ENCODE results near the gene PHLDB3.
"Not testable (repeated sequence)": the region's sequence is repeated elsewhere in the genome, so short reads cannot be mapped to it uniquely, and the experiment has no call there.

PHLDB3 gene

GRCh38 chr19:43504426-43505185 is at the start of gene PHLDB3:
Gene PHLDB3, minus strand, starts transcription at chr19:43504746. Its CDS starts 628 bp downstream, at chr19:43504118.
- no peak for DNase-seq (ENCODE audit: low spot score in 2 of 2)
- H3K9me3 ChIP-seq, result no peaks in the 10 kb centered on the region
- in situ Hi-C loops (cut with MboI; ENCODE audit: low sequenced_read_pairs), result no loop called here
- H3K4me1 ChIP-seq, result no peaks in the 10 kb centered on the region
- peaks cover 3% of the 10 kb centered on the region; the same call in 1 of the 2 replicates for H3K36me3 ChIP-seq (replicated peaks)
- peak within 1 kb of the TSS; percentile 73 for H3K4me3 ChIP-seq
- H3K27me3 ChIP-seq (ENCODE audit: low read depth), result no peaks in the 10 kb centered on the region

GRCh38 chr19:43553656-43554055 is 49.1 kb upstream of the PHLDB3 start:
- peaks cover 22% of the 10 kb centered on the region for H3K36me3 ChIP-seq (replicated peaks)
- in situ Hi-C loops (cut with MboI; ENCODE audit: low sequenced_read_pairs), result no loop called here
- H3K4me3 ChIP-seq, result no peak overlapping the region
- DNase-seq (ENCODE audit: low spot score in 2 of 2), result no peak
- peaks cover 3% of the 10 kb centered on the region for H3K4me1 ChIP-seq
- H3K27me3 ChIP-seq (ENCODE audit: low read depth), result no peaks in the 10 kb centered on the region
- H3K9me3 ChIP-seq, result no peaks in the 10 kb centered on the region

- in situ Hi-C loops (cut with MboI; ENCODE audit: low sequenced_read_pairs), result no loop called here
- Histone ChIP-seq H3K36me3 (replicated peaks) (peaks cover 22% of the 10 kb centered on the region), H3K27me3 (ENCODE audit: low read depth) (no peaks in the 10 kb centered on the region), H3K4me3 (no peak overlapping the region), H3K9me3 (no peaks in the 10 kb centered on the region), H3K4me1 (peaks cover 4% of the 10 kb centered on the region)
- no peak for DNase-seq (ENCODE audit: low spot score in 2 of 2)
Measured at GRCh38 chr19:43552616-43553015, 48.1 kb upstream of the PHLDB3 start.

GRCh38 chr19:43552198-43552450 is 47.6 kb upstream of the PHLDB3 start:
- Histone ChIP-seq H3K9me3 (no peaks in the 10 kb centered on the region), H3K4me1 (peaks cover 4% of the 10 kb centered on the region), H3K27me3 (ENCODE audit: low read depth) (no peaks in the 10 kb centered on the region), H3K4me3 (no peak overlapping the region), H3K36me3 (replicated peaks) (peaks cover 22% of the 10 kb centered on the region)
- in situ Hi-C loops (cut with MboI; ENCODE audit: low sequenced_read_pairs), result no loop called here
- DNase-seq (ENCODE audit: low spot score in 2 of 2), result no peak

GRCh38 chr19:43551399-43552197 is 47.1 kb upstream of the PHLDB3 start:
- H3K27me3 ChIP-seq (ENCODE audit: low read depth), result no peaks in the 10 kb centered on the region

GRCh38 chr19:43548706-43549105 is 44.2 kb upstream of the PHLDB3 start:
- no peak overlapping the region for H3K4me3 ChIP-seq
- in situ Hi-C loops (cut with MboI; ENCODE audit: low sequenced_read_pairs), result no loop called here
- no peaks in the 10 kb centered on the region for H3K27me3 ChIP-seq (ENCODE audit: low read depth)
- H3K4me1 ChIP-seq, result peaks cover 4% of the 10 kb centered on the region
- H3K9me3 ChIP-seq, result no peaks in the 10 kb centered on the region
- DNase-seq (ENCODE audit: low spot score in 2 of 2), result no peak
- H3K36me3 ChIP-seq (replicated peaks), result peaks cover 19% of the 10 kb centered on the region

More at GRCh38 chr19:43551399-43552197, 47.1 kb upstream of the PHLDB3 start:
- in situ Hi-C loops (cut with MboI; ENCODE audit: low sequenced_read_pairs), result no loop called here
- Histone ChIP-seq H3K9me3 (no peaks in the 10 kb centered on the region), H3K4me1 (peaks cover 4% of the 10 kb centered on the region), H3K4me3 (no peak overlapping the region), H3K36me3 (replicated peaks) (peaks cover 22% of the 10 kb centered on the region)
- DNase-seq (ENCODE audit: low spot score in 2 of 2), result no peak

- H3K36me3 ChIP-seq (replicated peaks), result peaks cover 25% of the 10 kb centered on the region
- H3K9me3 ChIP-seq; H3K27me3 ChIP-seq (ENCODE audit: low read depth); in situ Hi-C loops (cut with MboI; ENCODE audit: low sequenced_read_pairs); H3K4me3 ChIP-seq; H3K4me1 ChIP-seq; DNase-seq (ENCODE audit: low spot score in 2 of 2): not testable (repeated sequence)
Measured at GRCh38 chr19:43547926-43548325, 43.4 kb upstream of the PHLDB3 start.

- in situ Hi-C loops (cut with MboI; ENCODE audit: low sequenced_read_pairs), result no loop called here
- H3K36me3 ChIP-seq (replicated peaks), result peaks cover 26% of the 10 kb centered on the region
Measured at GRCh38 chr19:43546581-43546980, 42.0 kb upstream of the PHLDB3 start.

GRCh38 chr19:43545981-43546380 is 41.4 kb upstream of the PHLDB3 start:
- in situ Hi-C loops (cut with MboI; ENCODE audit: low sequenced_read_pairs), result no loop called here
- H3K36me3 ChIP-seq (replicated peaks), result peaks cover 27% of the 10 kb centered on the region
- no peak for DNase-seq (ENCODE audit: low spot score in 2 of 2)
- H3K4me1 ChIP-seq, result peaks cover 4% of the 10 kb centered on the region
- no peaks in the 10 kb centered on the region for H3K27me3 ChIP-seq (ENCODE audit: low read depth)
- no peak overlapping the region for H3K4me3 ChIP-seq
- no peaks in the 10 kb centered on the region for H3K9me3 ChIP-seq

More at GRCh38 chr19:43546581-43546980, 42.0 kb upstream of the PHLDB3 start:
- Histone ChIP-seq H3K27me3 (ENCODE audit: low read depth) (no peaks in the 10 kb centered on the region), H3K4me1 (peaks cover 4% of the 10 kb centered on the region), H3K9me3 (no peaks in the 10 kb centered on the region), H3K4me3 (no peak overlapping the region)
- DNase-seq (ENCODE audit: low spot score in 2 of 2), result no peak

GRCh38 chr19:43545276-43545675 is 40.7 kb upstream of the PHLDB3 start:
- Histone ChIP-seq H3K4me1 (peaks cover 4% of the 10 kb centered on the region), H3K4me3 (no peak overlapping the region), H3K36me3 (replicated peaks) (peaks cover 34% of the 10 kb centered on the region), H3K27me3 (ENCODE audit: low read depth) (no peaks in the 10 kb centered on the region), H3K9me3 (no peaks in the 10 kb centered on the region)
- no peak for DNase-seq (ENCODE audit: low spot score in 2 of 2)
- in situ Hi-C loops (cut with MboI; ENCODE audit: low sequenced_read_pairs), result no loop called here

- Histone ChIP-seq H3K9me3 (no peaks in the 10 kb centered on the region), H3K4me3 (no peak overlapping the region), H3K36me3 (replicated peaks) (peaks cover 42% of the 10 kb centered on the region), H3K27me3 (ENCODE audit: low read depth) (no peaks in the 10 kb centered on the region), H3K4me1 (peaks cover 4% of the 10 kb centered on the region)
- in situ Hi-C loops (cut with MboI; ENCODE audit: low sequenced_read_pairs), result no loop called here
- no peak for DNase-seq (ENCODE audit: low spot score in 2 of 2)
Measured at GRCh38 chr19:43544077-43544476, 39.5 kb upstream of the PHLDB3 start.

- DNase-seq (ENCODE audit: low spot score in 2 of 2), result no peak
- Histone ChIP-seq H3K36me3 (replicated peaks) (peaks cover 53% of the 10 kb centered on the region), H3K4me3 (no peak overlapping the region), H3K27me3 (ENCODE audit: low read depth) (no peaks in the 10 kb centered on the region), H3K9me3 (no peaks in the 10 kb centered on the region), H3K4me1 (no peaks in the 10 kb centered on the region)
- in situ Hi-C loops (cut with MboI; ENCODE audit: low sequenced_read_pairs), result no loop called here
Measured at GRCh38 chr19:43541920-43542650, 37.5 kb upstream of the PHLDB3 start.

GRCh38 chr19:43540381-43540780 is 35.8 kb upstream of the PHLDB3 start:
- no peak for DNase-seq (ENCODE audit: low spot score in 2 of 2)
- Histone ChIP-seq H3K9me3 (no peaks in the 10 kb centered on the region), H3K4me1 (no peaks in the 10 kb centered on the region), H3K4me3 (no peak overlapping the region), H3K36me3 (replicated peaks) (peaks cover 53% of the 10 kb centered on the region), H3K27me3 (ENCODE audit: low read depth) (no peaks in the 10 kb centered on the region)
- in situ Hi-C loops (cut with MboI; ENCODE audit: low sequenced_read_pairs), result no loop called here

GRCh38 chr19:43538922-43539321 is 34.4 kb upstream of the PHLDB3 start:
- H3K27me3 ChIP-seq (ENCODE audit: low read depth), result no peaks in the 10 kb centered on the region
- no peaks in the 10 kb centered on the region for H3K9me3 ChIP-seq
- H3K4me3 ChIP-seq, result no peak overlapping the region
- in situ Hi-C loops (cut with MboI; ENCODE audit: low sequenced_read_pairs), result no loop called here
- peaks cover 51% of the 10 kb centered on the region for H3K36me3 ChIP-seq (replicated peaks)
- DNase-seq (ENCODE audit: low spot score in 2 of 2), result no peak
- H3K4me1 ChIP-seq, result peaks cover 4% of the 10 kb centered on the region

Measured in HAP-1 (cell line).